LNCaP clone FGC (cell line): Measurements from ENCODE around the gene PLK1.
"Not testable (repeated sequence)": the region's sequence is repeated elsewhere in the genome, so short reads cannot be mapped to it uniquely, and the experiment has no call there.

Experiments
- DNase-seq: peaks from one replicate; pipeline ENCODE4 v3.0.0-alpha.2; 2011; ENCODE audit warnings: low read depth
- H3K4me3 ChIP-seq: 2 replicates; pipeline ENCODE4 v1.5.1; 2011; ENCODE audit warnings: mild to moderate bottlenecking, low read depth, low read length, control low read depth
- TF ChIP-seq, protein P1 (sequence below): IDR thresholded peaks from 2 replicates; pipeline ENCODE4 v1.5.1; 2012; ENCODE audit warnings: mild to moderate bottlenecking; ENCODE audit not compliant: control insufficient read depth, insufficient read depth; ENCODE audit errors: extremely low read depth

Gene PLK1

DNA sequence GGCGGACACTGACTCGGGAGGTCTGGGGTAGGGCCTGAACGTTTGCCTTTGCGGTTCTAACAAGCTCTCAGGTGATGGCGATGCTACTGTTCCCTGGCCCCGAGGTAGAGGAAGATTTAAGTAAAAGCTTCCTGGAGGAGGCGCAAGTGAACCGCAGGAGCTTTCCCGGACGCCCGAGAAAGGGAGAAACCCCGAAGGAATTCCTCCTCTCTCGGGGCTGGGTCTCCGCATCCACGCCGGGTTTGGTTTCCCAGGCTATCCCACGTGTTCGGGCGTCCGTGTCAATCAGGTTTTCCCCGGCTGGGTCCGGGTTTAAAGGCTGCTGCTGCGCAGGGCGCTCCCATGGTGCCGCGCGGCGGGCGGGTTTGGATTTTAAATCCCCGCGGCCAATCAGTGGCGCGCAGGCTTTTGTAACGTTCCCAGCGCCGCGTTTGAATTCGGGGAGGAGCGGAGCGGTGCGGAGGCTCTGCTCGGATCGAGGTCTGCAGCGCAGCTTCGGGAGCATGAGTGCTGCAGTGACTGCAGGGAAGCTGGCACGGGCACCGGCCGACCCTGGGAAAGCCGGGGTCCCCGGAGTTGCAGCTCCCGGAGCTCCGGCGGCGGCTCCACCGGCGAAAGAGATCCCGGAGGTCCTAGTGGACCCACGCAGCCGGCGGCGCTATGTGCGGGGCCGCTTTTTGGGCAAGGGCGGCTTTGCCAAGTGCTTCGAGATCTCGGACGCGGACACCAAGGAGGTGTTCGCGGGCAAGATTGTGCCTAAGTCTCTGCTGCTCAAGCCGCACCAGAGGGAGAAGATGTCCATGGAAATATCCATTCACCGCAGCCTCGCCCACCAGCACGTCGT, at the start of gene PLK1:
PLK1 (plus strand) TSS at position 460 of the 844 bp plus-strand sequence; CDS start at position 504, 44 bp downstream.
- H3K4me3 ChIP-seq = peak within 1 kb of the TSS; percentile 96
- TF ChIP-seq, protein P1, sequence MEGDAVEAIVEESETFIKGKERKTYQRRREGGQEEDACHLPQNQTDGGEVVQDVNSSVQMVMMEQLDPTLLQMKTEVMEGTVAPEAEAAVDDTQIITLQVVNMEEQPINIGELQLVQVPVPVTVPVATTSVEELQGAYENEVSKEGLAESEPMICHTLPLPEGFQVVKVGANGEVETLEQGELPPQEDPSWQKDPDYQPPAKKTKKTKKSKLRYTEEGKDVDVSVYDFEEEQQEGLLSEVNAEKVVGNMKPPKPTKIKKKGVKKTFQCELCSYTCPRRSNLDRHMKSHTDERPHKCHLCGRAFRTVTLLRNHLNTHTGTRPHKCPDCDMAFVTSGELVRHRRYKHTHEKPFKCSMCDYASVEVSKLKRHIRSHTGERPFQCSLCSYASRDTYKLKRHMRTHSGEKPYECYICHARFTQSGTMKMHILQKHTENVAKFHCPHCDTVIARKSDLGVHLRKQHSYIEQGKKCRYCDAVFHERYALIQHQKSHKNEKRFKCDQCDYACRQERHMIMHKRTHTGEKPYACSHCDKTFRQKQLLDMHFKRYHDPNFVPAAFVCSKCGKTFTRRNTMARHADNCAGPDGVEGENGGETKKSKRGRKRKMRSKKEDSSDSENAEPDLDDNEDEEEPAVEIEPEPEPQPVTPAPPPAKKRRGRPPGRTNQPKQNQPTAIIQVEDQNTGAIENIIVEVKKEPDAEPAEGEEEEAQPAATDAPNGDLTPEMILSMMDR = peak; percentile 27
- peak; percentile 66 for DNase-seq

- no peak overlapping the region for H3K4me3 ChIP-seq
- no peak for DNase-seq
- TF ChIP-seq, protein P1 = no peak
Observed at GRCh38 chr16:23629516-23629915, 49.2 kb upstream of the PLK1 start.

GRCh38 chr16:23631874-23632273, 46.8 kb upstream of the PLK1 start:
- not testable (repeated sequence) for DNase-seq, H3K4me3 ChIP-seq

DNA sequence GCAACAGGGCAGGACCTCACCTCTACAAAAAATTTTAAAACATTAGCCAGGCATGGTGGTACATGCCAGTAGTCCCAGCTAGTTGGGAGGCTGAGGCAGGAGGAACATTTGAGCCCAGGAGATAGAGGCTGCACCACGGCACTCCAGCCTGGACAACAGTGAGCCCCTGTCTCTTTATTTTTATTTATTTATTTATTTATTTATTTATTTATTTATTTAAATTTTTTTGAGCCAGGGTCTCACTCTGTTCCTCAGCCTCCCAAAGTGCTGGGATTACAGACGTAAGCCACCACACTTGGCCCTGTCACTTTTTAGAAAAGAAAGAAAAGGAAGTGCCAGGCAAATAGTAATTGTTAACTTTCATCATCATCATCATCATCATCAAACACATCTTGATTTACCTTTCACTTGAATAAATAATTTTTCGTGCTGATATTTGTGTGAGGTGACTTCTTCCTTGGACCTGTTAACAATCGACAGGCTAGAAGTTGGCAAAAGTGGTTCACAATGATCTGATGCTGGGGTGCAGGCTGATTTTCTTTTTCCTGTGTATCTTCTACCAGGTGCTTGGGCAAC, 44.1 kb upstream of the PLK1 start:
- DNase-seq = no peak
- no peak overlapping the region for H3K4me3 ChIP-seq
- TF ChIP-seq, protein P1 = no peak

GRCh38 chr16:23635958-23636357, 42.7 kb upstream of the PLK1 start:
- DNase-seq = no peak
- no peak overlapping the region for H3K4me3 ChIP-seq
- TF ChIP-seq, protein P1 = no peak

DNA sequence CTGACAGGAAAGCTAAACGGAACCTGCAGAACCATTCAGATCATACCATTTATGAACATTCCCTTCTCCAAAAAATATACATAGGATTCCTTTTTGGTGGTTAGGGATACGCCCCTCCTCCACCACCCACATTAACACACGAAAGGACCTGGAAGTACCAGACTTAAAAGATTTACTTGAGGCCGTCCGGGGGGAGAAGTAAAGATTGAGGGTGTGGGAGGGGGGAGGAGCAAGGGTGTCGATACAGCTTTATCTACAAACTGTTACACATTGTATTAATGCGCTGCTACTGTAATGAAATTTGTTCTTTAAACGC, 38.1 kb upstream of the PLK1 start:
- TF ChIP-seq, protein P1 = no peak
- no peak for DNase-seq
- peak overlapping the region; percentile 100 for H3K4me3 ChIP-seq

DNA sequence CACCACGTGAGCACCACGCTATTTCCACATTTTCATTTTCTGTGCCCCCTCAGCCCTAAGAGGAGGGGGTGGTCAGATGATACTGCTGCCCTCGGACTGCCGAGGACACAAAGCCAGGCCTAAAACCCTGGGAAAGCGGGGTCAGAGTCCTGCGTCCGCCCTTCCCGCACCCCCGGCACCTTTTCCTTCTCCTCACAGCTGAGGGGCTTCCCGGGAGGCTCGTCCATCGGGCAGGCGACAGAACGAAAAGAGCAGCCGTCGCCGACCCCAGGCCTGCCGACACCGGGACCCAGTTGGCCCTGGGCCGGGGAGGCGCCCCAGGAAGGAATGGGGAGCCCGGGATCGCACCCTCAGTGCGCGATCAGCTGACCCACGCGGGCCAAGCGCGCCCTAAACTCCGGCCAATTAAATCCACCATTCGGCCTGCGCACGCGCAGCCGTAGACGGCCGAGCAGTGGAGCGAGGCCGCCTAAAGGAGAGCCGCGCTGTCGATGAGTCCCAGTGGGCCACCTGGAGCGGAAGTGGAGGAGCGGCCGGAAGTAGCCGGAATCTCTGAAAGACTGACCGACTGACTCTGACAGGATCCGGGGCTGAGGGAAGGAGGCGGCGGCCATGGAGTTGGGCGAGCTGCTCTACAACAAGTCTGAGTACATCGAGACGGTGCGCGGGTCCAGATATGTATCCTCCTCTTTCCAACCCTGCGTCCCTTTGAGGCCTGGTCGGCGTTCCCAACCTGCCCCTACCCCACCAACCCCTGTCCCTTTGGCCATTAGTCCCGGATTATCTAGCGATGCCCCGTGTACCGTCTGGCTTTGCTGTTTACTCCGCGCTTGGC, 37.5 kb upstream of the PLK1 start, which contains the start of the genes DCTN5 and PALB2:
DCTN5 (plus strand) TSS at position 536 of the 835 bp plus-strand sequence; CDS start at position 613, 77 bp downstream.
PALB2 (minus strand) TSS at position 380 of the 835 bp plus-strand sequence; CDS start at position 227, 153 bp downstream.
- peak; percentile 79 for DNase-seq
- peak within 1 kb of the TSS; percentile 100 for H3K4me3 ChIP-seq
- TF ChIP-seq, protein P1 = no peak
